Measurements from ENCODE around the gene ZNF774.

The ZNF774 gene

DNA sequence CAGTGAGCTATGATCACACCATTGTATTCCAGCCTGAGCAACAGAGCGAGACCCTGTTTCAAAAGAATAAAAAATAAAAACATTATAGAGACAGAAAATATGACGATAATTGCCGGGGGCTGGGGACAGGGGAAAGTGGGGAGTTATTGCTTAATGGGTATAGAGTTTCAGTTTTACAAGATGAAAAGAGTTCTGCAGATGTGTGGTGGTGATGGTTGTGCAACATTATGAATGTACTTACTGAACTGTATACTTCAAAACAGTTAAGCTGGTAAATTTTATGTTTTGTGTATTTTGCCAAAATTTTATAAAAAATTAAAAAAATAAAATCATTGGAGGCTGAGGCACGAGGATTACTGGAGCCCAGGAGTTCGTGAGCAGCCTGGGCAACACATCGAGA, 24.8 kb upstream of the ZNF774 start:
- no peak for FAIRE-seq
- DNase-seq (ENCODE audit: insufficient read length, low spot score) = no peak
- TF ChIP-seq, protein P1, sequence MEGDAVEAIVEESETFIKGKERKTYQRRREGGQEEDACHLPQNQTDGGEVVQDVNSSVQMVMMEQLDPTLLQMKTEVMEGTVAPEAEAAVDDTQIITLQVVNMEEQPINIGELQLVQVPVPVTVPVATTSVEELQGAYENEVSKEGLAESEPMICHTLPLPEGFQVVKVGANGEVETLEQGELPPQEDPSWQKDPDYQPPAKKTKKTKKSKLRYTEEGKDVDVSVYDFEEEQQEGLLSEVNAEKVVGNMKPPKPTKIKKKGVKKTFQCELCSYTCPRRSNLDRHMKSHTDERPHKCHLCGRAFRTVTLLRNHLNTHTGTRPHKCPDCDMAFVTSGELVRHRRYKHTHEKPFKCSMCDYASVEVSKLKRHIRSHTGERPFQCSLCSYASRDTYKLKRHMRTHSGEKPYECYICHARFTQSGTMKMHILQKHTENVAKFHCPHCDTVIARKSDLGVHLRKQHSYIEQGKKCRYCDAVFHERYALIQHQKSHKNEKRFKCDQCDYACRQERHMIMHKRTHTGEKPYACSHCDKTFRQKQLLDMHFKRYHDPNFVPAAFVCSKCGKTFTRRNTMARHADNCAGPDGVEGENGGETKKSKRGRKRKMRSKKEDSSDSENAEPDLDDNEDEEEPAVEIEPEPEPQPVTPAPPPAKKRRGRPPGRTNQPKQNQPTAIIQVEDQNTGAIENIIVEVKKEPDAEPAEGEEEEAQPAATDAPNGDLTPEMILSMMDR (IDR thresholded peaks at IDR 0.05; ENCODE audit: insufficient read depth, missing control alignments) = no peak

DNA sequence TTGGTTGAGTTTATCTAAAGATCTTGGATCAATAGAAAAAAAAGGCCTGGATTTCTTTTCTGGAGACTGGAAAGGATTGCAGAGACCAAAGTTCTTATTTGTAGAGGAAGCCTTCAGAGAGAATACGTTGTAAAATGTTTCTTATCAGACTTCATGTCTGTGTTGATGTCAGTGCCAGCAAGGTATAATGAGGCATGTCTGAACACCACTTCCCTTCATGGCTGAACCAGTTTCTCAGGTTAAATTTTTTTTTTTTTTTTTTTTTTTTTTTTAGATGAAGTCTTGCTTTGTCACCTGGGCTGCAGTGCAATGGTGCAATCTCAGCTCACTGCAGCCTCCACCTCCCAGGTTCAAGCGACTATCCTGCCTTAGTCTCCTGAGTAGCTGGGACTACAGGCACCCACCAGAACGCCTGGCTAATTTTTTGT, 17.8 kb upstream of the ZNF774 start:
- DNase-seq (ENCODE audit: insufficient read length, low spot score) = no peak
- TF ChIP-seq, protein P1 (IDR thresholded peaks at IDR 0.05; ENCODE audit: insufficient read depth, missing control alignments) = no peak
- no peak for FAIRE-seq

DNA sequence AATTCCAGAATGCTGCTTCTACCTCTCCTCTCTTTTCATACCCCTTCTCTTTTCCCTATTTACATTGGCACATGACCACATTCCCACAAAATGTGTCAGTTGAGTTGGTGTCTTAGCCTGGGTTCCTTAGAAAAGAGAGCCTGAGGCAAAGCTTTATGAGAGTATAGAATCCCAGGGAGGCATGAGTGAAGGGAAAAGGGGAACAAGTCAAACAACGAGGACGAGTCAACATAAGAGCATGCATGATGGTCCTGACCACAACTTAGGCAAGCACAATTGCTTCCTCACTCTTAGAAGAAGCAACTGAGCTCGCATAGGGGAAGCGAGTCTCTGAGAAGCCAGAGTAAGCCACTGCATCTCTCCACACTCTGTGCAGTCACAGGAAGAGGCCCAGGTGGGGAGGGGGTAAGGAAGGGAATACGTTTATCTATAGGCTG, 15.4 kb upstream of the ZNF774 start:
- TF ChIP-seq, protein P1 (IDR thresholded peaks at IDR 0.05; ENCODE audit: insufficient read depth, missing control alignments) = no peak
- DNase-seq (ENCODE audit: insufficient read length, low spot score) = no peak
- FAIRE-seq = no peak

DNA sequence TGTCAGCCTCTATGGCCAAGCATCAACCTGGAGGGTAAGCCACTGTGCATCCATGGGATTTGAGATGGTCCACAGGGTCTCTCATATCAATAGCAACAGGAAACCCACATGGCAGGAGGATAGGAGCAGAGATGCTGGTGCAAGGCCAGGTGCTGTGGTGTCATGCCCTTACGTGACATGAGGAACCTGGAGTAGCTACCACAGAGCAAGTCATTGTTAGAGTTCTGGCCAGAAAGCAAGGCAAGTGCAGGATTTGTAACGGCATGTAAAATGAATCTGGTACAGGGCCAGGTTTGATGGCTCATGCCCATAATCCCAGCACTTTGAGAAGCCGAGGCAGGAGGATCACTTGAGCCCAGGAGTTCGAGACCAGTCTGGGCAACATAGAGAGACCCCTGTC, 14.8 kb upstream of the ZNF774 start:
- no peak for FAIRE-seq
- TF ChIP-seq, protein P1 (IDR thresholded peaks at IDR 0.05; ENCODE audit: insufficient read depth, missing control alignments) = no peak
- no peak for DNase-seq (ENCODE audit: insufficient read length, low spot score)

DNA sequence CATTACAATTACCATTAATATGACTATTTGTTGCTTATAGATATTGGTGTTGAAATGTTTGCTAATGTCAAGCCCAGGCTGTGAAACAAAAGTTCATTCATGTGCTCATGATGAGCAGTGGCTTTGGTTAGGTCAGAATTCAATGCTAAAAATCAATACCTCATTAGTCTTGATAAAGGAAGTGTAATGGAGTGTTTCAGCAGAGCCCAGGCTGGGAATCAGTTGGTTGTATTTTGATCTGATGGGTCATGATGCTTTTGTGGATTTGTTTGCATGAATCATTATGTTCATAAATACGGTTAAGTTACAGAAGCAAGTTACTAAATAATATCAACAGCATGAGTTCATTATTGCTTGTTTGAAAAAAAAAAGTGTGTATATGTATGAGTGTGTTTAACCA, 13.6 kb upstream of the ZNF774 start:
- no peak for DNase-seq (ENCODE audit: insufficient read length, low spot score)
- FAIRE-seq = no peak
- TF ChIP-seq, protein P1 (IDR thresholded peaks at IDR 0.05; ENCODE audit: insufficient read depth, missing control alignments) = no peak

DNA sequence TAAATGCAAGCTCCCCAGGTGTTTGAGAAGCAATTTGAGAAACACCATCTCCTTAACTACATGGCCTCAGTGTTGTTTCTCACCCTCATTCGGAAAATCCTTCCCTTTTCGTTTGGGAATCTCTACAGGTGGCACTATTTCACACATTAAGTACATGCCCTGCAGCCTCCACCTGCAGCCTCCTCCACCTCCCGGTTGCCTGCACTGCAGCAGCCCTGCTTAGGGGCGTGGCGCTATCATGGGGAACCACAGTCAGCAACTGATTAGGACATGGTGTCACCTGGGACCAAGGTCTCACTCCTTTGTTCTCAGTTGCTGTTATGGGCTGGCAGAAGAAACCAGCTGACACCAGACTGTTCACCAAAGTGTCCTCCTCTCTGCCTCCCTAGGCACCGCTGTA, 11.7 kb upstream of the ZNF774 start:
- DNase-seq (ENCODE audit: insufficient read length, low spot score) (no peak), FAIRE-seq (no peak)
- TF ChIP-seq, protein P1 (IDR thresholded peaks at IDR 0.05; ENCODE audit: insufficient read depth, missing control alignments) = no peak

DNA sequence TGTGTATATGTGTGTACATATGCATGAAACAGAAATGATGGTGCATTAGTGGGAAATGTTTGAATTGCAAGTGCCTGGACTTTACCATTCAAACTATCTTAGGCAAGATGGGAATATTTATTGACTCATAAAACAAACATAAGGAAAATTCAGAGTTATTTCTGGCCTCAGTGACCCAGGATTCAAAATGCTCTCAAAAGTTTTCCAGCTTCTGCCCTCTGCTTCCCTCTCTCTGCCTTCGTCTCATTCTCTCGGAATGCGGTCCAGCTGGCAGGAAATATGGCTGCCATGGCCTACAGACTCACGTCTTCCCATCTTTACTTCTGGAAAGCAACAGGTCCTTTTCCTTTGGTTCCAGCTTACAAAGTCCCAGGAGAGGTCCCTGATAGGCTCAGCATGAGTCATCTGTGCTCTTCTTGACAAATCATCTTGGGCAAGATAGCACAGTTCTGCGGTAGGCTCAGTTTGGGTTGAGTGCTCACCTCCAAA, 8.7 kb upstream of the ZNF774 start:
- TF ChIP-seq, protein P1 (IDR thresholded peaks at IDR 0.05; ENCODE audit: insufficient read depth, missing control alignments) = no peak
- DNase-seq (ENCODE audit: insufficient read length, low spot score) = no peak
- no peak for FAIRE-seq

Data from D721Med (cell line).